ENCODE results near the gene TRIM62.

Gene TRIM62

DNA sequence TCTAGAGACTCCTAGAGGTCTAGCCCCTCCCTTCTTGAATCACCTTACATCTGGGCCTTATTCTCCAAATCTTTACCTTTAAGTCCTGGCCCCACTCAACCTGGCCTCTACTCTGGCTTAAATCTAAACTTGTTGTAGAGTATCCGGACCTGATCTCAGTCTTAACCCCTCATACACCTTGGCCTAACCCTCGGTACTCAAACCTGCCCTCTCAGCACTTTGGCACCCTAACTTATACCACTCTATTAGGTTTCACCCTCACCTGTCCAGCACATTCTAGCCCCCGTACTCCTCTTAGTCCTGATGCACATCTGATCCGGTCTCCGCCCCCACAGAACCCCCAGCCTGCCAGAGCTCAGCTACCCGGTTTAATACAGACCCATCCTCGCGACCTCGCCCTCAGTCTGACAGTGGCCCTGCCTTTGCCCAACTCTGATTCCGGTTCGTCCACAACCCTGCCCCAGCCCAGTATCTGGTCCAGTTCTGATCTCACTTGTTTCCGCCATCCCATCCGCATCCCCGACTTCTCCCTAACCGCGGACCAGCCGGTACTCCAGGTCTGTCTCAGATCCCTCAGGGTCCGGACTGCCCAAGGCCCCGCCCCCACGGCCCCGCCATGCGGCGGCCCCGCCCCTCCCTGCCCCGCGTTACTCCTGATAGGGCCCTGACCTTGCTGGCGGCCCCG is 1.5 kb downstream of the TRIM62 start:
- no peak for DNase-seq (ENCODE audit: low spot score)

DNA sequence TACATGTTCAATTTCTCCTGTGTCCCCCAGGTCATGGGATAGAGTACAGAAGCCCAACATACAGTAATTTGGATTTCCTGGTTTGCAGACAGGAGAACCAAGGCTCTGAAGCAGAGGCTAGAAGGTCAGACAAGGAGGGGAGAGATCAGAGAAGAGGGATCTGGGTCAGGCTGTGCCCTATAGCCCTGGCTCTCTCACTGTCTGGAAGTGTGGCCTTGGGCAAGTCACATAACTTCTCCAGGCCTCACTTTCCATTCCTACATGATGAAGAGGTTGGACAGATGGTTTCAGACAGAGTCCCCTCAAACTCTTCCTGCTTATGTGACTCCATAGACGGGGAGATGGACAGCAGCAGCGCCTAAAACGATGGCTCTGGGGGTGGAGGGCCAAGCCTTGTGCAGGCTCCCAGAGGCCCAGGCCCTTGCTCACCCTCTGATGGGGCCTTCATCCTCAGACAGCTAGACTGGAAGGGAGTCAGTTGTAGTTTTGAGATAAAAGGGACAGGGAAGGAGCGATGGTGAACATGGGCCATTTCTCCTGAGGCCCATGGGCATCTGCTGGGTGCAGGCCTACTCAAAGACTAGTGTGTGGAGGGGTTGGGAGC is 2.9 kb downstream of the TRIM62 start:
- no peak for DNase-seq (ENCODE audit: low spot score)

DNA sequence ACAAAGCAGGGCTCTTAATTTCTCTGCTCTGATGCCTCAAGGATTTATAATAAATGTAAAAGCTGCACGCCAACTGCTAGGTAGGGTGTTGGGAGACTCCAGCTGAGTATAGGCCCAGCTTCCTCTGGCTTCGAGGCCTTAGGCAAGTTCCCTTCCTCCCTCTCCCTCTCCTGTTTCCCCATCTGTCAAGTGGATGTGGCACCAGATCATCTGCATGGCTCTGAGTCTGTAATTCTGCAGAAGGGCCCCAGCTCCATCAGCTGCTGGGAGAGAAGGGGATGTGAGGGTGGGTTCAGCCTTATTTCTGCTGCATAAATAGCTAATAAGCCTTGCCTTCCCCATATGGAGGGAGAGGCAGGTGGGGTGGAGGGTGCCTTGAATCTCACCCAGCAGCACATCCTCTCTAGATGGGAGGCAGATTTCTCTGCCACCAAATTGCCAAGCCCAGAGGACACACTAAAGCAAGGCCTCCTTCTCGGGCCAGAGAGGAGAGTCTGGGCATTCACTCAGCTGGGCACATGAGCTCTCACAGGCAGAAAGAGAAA is 3.8 kb downstream of the TRIM62 start:
- DNase-seq (ENCODE audit: low spot score): no peak

DNA sequence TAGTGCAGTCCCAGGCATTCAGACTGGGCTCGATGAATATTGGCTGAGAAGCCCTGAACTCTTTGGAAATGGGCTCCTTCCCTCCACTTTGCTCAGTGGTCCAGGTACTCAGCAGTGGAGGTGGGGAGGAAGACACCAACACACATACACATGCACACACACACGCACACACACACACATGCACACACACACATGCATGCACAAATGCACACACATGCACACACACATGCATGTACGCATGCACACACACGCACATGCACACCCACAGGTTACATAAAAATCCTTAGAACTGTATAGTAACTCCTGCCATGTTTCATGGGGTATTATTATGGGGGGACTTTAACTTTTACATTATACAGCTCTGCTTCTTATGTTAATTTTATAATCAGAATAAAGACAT is 5.0 kb downstream of the TRIM62 start:
- DNase-seq (ENCODE audit: low spot score): no peak

DNA sequence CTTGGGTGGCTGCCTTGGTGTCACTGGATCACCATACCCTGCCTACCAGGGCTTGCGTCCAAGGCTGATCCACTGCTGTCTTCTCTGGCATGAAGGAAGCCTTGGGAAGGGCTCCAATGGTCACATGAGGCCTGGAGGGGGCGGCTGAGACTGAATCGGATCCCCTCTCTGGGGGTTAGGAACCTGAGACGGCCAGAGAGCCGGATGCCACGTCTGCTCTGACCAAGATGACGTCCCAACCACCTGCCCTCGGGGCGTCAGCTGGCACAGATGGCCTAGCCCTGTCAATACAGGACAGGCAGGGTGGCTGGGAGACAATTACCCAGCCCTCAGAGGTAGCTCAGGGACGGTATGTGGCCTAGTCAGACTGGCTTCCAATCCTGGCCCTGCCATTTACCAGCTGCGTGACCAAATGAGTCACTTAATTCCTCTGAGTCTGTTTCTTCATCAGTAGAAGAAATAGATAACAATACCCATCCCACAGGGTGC is 5.4 kb downstream of the TRIM62 start:
- DNase-seq (ENCODE audit: low spot score): no peak

DNA sequence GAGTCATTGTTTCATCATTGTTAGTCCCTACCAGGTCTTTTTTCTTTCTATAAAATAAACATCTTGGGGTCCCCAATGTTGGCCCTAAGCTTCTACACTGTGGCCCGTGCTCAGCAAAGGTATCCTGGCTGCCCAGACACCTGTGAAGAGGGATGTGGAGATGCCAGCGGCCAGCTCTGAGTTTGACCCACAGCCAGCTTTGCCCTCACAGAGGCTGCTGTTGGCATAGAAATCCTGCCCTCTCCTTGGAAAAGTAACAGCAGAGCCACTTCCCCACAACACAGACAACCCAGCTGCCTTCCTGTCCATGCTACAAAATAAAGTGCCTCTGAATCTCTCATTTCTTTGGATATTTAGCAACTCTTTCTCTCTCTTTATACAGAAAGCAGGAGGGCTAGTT is 6.0 kb downstream of the TRIM62 start:
- DNase-seq (ENCODE audit: low spot score): no peak

DNA sequence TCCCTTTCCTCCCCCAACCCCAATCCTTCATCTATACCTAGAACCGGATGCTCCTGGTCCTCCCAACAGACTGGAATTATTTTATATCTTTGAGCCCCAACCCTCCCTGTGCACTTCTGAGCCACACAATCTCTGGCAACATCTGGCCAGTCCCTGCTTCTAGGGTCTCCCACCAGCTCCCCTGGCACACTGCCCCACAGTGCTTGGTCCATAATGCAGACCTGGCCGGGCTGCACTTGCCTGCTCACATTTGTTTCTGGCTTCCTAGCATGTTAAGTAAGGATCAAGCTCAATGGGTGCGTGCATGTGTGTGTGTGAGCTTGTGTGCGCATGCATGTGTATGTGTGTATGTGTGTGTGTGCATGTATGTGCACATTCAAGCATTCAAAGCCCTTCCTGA is 8.8 kb downstream of the TRIM62 start:
- no peak for DNase-seq (ENCODE audit: low spot score)

DNA sequence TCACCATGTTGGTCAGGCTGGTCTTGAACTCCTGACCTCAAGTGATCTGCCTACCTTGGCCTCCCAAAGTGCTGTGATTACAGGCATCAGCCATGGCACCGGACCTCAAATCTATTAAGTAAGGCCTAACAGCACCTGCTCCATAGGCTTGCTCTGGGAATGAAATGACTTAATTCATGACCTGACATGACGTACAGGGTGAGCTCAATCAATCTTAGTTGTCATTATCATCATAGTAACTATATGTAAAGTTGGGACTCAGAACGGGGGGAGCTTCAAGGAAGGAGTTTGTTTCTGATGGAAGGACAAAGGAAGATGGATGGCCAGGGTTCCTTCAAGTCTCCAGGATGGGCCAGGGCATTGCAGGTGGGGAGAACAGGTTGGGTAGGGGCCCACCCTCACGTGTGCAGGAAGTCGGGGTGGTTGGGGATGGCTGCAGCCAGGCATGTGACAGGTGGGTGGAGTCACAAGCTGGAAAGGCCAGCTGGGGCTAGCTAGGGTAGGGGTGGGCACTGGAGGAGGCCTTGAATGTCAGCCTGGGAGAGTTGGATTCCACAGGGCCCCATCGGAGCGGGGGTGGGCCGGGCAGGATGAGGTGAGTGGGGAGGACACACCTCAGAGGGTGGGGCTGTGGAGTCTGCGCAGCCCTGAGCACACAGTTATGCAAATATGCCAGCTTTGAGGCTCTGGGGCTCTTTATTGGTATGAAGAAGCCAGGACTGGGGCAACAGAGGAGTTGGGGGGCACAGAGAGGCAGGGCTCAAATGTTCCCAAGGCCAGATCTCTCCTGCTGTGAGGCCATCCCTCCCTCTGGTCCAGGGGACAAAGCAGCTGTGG is 9.6 kb downstream of the TRIM62 start:
- no peak for DNase-seq (ENCODE audit: low spot score)

DNA sequence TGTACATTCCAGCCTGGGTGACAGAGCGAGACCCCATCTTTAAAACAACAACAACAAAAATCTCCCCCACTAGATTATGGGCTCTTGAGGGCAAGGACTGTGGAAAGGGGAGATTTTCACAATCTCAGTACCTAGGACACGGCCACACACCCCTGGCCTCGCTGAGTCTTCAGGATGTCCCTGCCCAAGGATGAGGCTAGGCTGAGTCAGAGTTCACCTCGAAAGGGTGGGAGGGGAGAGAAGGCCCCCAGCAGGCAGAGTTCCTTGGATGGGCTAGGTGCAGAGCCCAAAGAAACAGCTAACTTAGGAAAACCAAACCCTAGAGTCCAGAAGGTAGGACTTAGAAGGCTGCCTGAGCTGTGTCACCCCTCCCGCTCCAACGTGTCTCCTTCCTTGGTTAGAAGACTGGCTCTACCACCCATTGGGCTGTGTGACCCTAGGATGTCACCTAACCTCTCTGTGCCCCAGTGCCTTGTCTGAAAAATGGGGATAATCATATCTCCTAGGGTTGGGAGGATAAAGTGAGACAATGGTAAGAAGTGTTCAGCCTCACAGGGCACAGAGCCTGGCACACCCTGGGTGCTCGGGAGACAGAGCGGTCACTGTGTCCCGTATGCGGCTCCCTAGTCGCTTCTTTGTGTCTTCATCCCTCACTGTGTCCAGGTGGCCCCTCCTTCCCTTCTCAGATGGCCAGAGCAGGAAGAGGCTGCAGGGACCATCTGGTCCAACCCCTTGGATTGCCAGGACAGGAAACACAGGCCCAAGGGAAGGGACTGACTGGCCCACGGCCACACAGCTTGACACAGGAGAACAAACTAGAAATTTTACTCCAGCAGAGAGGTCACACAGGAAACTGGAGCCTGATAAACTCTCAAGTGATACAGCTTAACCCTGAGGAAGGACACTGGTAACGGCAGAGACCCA is 11.2 kb downstream of the TRIM62 start:
- DNase-seq (ENCODE audit: low spot score): no peak

DNA sequence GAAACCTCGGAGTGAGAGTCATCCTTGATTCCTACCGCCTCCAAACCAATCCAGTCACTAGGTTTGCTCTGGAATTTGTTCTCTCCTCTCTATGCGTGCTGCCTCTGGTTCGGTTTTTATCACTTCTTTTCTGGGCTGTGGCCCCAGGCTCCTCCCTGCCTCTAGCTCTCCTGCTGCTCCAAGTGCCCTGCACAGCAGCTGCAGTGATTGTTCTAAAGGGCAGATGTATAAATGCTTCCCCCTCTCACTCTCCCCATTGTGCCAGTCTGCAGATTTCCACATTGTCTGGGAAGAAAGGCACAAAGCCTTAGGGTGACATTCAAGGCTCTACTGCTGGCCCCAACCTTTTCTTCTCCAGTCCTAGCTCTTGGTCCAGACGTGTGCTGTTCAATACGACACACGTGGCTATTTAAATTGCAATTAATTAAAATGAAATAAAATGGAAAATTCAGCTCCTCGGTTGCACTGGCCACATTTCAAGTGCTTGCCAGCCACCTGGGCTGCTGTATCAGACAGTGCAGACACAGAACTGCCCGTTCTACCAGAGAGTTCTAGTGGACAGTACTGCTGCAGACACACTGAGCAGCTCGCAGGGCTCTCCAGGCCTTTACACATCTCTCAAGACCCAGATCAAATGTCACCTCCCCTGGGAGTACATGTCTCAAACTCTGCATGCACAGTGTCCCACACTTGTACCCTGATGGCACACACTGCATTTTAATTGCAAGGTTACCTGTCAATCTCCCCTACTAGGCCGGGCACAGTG is 12.4 kb downstream of the TRIM62 start:
- DNase-seq (ENCODE audit: low spot score): no peak

DNA sequence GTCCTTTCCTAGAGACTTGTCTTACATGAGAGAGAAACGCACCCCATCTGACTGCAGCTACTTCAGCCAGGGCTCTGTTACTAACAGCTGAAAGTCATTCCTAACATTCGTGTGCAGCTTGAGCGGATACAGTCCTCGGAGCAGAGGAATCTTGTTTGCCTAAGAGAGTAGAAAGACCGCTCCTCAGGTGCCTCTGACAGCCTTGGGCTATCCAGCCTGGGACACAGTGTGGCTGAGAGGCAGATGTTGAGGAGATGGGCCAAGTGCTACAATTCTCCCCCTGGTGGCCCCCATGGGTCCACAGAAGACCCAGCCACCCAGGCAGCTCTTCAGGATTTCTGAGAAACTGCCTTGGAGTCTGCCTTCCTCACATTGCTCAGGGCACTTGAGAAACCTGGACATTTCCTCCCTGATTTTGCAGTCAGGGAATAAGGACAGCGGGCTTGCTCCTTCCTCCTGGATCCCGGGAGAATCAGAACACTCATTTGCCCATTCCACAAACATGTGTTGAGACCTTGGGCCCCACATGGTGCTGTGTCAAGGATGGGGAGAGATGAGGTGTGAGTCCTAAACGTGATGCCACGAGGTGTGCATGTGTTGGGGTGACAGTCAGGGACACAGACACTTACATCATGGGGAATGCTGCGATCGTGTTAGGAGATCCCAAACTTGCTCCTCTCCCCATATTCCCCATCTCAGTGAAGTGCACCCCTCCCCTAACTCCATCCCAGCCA is 13.1 kb downstream of the TRIM62 start:
- DNase-seq (ENCODE audit: low spot score): no peak

DNA sequence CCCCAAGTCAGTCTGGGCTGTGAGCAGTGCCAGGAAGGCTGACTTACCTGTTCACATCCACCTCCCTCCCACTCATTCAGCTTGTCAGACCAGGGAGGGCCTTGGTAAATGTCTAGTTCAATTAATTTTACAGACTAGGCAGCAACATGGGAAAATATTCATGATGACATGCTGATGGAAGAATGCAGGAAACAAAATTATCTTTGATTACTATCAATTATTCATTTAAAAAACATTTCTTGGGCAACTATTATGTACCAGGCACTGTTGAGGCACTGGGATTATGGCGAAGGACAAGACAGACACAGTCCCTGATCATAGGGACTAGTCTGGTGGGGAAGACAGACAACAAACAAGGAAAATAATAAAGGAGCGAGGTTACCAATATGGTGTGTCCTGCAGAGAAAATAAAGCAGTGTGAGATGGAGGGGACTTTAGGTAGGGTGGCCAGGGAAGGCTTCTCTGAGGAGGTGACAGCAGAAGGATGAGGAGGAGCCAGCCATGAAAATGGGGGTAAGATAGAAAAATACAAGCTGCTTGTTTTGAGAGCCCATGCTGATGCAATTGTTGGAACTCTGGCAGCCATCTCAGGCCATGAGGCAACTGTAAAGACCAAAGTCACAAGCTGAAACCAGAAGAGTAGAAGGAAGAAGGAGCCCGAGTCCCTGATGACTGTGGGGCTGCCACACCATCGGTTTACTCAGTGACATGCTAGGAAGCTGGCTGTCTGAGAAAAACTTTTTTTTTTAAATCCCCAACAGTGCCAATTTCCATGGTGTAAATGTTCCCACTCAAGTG is 14.0 kb downstream of the TRIM62 start:
- DNase-seq (ENCODE audit: low spot score): no peak

DNA sequence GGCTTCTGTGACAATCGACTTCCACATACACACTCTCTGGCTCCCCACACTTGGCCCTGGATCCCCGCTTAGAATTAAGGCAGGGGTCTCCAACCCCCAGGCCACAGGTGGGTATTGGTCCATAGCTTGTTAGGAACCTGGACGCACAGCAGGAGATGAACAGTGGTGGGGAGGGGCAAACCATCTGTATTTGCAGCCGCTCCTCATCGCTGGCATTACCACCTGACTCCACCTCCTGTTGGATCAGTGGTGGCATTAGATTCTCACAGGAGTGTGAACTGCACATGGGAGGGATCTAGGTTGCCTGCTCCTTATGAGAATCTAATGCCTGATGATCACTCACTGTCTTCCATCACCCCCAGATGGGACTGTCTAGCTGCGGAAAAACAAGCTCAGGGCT is 16.0 kb downstream of the TRIM62 start:
- no peak for DNase-seq (ENCODE audit: low spot score)

DNA sequence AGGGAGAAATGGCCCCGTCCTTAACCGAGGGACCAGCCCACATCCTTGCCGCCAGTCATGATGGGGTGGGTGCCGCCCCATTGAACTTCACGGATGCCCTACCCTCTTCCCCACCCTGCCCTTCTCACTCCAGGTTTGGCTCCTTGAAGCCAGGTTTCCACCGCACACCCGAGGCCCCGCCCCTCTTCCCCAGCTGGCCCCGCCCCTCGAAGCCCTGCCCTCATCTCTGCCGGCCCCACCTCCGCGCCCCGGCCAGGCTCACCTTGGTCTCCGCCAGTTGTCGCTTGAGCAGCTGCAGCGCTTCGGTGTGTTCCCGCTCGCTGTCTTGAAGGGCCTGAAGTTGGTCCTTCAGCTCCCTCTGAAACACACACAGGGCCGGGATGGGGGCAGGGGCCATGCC is 16.6 kb downstream of the TRIM62 start:
- no peak for DNase-seq (ENCODE audit: low spot score)

DNA sequence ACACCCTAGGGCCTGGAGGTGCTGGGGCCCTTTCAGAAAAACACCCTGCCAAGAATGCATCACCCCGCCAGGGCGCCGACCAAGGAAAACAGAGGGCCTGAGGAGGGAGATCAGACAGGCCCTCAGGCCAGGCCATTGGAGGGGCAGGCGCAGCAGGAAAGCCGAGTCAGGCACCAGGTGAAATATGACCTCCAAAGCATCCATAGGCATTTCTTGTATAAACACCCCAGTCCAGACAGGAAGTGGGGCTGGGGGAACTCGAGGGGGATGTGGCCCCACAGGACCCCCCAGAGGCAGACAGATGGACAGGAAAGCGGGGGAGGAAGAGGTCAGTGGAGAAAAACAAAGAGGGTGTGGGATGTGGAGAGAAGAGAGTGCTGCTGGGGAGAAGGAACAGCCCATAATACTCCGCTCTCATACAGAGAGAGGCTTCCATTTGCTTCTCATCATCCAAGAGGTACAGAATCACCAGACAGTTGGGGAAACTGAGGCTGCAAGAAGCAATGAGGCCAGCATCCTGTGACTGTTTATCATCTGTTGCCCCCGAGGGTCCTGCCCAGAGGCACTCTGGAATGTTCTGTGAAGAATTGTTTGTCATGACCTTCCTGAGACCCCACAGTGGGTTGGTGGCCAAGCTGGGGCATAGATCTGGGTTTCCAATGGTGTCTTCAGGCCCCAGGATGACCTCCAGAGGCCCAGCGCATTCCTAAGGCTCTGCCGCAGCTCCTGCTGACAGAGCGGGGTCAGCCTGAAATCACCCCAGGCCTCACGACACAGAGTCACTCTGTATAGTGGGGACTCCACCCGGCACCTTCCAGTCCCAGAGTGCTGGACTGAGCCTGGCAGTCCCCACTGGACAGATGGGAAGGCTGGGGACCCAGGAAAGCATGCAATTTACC is 18.0 kb downstream of the TRIM62 start:
- no peak for DNase-seq (ENCODE audit: low spot score)

DNA sequence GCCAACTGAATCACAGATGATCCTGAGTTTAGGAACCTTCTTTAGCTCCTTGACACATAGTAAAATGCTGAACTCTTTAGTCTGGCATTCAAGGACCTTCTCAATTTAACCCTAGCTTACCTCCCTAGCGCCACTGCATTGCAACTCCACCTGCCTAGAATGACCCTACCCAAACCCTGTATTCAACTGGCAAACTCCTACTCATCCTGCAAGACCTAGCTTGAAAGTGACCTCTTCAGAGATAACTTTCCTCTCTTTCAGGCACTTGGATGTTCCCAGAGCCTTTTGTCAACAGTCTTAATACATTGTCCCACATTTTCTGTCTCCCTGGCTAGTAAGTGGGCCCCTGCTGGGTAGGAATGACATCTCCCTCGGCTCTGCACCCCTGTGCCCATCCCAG is 19.7 kb downstream of the TRIM62 start:
- no peak for DNase-seq (ENCODE audit: low spot score)

DNA sequence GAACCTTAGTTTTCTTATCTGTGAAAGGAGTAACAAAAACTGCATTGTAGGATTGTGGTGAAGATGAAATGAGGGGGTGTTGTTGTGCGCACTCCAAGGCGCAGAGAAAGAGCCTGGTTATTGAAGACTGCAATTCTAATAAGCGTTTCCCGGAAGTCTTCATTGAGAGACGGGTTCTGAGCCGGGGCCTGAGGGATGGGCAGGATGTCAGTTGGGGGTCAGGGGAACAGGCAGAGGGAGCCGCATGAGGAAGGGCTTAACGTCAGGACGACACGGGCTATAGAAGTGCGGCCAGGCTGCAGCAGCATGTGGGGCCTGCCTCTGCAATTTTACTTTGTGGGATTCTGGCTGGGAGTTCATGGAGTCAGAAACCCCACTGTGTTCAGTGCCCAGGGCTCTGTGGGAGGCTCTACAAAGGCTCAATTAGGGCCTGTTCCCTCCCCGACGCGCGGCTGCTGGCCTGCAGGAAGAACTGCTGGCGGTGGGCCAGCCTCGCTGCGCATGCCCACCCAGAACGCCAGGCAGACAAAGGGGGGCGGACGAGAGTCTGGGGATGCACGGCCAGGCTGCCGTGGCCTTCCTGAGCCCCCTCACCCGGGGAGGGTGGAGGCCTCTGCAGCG is 20.7 kb downstream of the TRIM62 start:
- DNase-seq (ENCODE audit: low spot score): no peak

DNA sequence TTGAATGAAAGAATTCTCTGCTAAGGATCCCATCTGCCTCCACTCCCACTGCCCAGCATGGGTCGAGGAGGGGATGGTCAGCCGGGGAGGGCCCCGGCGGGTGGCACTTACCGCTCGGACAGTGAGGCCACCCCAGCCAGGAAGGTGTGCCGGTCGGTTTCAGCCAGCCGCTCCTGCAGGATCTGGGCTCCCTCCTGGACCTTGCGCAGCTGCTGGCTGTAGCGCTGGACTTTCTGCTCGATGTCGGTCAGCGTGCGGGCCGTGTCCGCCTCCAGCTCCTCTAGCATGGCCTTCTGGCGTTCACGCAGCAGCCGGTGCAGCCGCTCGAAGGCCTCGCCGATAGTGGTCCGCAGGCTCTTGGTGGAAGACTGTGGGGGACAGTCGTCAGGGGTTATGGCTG is 22.3 kb downstream of the TRIM62 start:
- no peak for DNase-seq (ENCODE audit: low spot score)

Data from AG08396 (cell line).